ENCODE measurements around the gene PLPP4.

DNA sequence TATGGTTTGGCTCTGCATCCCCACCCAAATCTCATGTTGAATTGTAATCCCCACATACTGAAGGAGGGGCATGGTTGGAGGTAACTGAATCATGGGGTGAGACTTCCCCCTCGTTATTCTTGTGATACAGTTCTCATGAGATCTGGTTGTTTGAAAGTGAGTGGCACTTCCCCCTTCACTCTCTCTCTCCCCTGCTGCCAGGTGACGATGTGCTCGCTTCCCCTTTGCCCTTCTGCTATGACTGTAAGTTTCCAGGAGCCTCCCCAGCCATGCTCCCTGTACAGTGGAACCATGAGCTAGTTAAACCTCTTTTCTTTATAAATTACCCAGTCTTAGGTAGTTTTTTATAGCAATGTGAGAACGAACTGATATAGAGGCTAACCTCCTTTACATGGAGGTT lies 16.6 kb downstream of the PLPP4 start:
- TF ChIP-seq, protein P1, sequence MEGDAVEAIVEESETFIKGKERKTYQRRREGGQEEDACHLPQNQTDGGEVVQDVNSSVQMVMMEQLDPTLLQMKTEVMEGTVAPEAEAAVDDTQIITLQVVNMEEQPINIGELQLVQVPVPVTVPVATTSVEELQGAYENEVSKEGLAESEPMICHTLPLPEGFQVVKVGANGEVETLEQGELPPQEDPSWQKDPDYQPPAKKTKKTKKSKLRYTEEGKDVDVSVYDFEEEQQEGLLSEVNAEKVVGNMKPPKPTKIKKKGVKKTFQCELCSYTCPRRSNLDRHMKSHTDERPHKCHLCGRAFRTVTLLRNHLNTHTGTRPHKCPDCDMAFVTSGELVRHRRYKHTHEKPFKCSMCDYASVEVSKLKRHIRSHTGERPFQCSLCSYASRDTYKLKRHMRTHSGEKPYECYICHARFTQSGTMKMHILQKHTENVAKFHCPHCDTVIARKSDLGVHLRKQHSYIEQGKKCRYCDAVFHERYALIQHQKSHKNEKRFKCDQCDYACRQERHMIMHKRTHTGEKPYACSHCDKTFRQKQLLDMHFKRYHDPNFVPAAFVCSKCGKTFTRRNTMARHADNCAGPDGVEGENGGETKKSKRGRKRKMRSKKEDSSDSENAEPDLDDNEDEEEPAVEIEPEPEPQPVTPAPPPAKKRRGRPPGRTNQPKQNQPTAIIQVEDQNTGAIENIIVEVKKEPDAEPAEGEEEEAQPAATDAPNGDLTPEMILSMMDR (IDR thresholded peaks at IDR 0.05) = no peak
- no peak for TF ChIP-seq POLR2A (IDR thresholded peaks at IDR 0.05)
